ENCODE measurements around the gene TEX12. TPM values are rescaled to one million over a fixed set of nuclear protein-coding genes. Genes with fewer than 3 reads are reported as not detected.

The TEX12 gene
- 0.57 TPM in 1 of 2 replicates, not detected in the other for total RNA-seq

GRCh38 chr11:112167145-112167544 lies at the start of gene TEX12:
Gene TEX12 (plus strand): TSS chr11:112167372. CDS start chr11:112169269, 1,897 bp downstream.
- Mint-ChIP-seq H3K9me3 (no peaks in the 10 kb centered on the region), H3K27me3 (ENCODE audit: low read depth) (peaks cover 9% of the 10 kb centered on the region)

GRCh38 chr11:112118176-112118575 lies 49.0 kb upstream of the TEX12 start:
- intact Hi-C loops (cut with micrococcal nuclease): no loop called here
- H3K27me3 Mint-ChIP-seq (ENCODE audit: low read depth): no peaks in the 10 kb centered on the region
- no peak for DNase-seq (ENCODE audit: low spot score)

More at GRCh38 chr11:112167145-112167544, at the start of gene TEX12:
- H3K36me3 Mint-ChIP-seq (ENCODE audit: low read depth): no peaks in the 10 kb centered on the region
- no peak for DNase-seq (ENCODE audit: low spot score)
- H3K27ac Mint-ChIP-seq: no peak within 1 kb of the TSS
- H3K4me3 Mint-ChIP-seq (ENCODE audit: low read depth): no peak within 1 kb of the TSS
- intact Hi-C loops (cut with micrococcal nuclease): no loop called here
- H3K4me1 Mint-ChIP-seq (ENCODE audit: low read depth): peaks cover 4% of the 10 kb centered on the region

GRCh38 chr11:112121981-112122615 lies 45.1 kb upstream of the TEX12 start:
- Mint-ChIP-seq H3K4me1 (ENCODE audit: low read depth) (peaks cover 13% of the 10 kb centered on the region), H3K9me3 (no peaks in the 10 kb centered on the region), H3K27ac (no peak overlapping the region), H3K4me3 (ENCODE audit: low read depth) (no peak overlapping the region), H3K27me3 (ENCODE audit: low read depth) (peaks cover 4% of the 10 kb centered on the region), H3K36me3 (ENCODE audit: low read depth) (no peaks in the 10 kb centered on the region)
- no peak for DNase-seq (ENCODE audit: low spot score)
- intact Hi-C loops (cut with micrococcal nuclease): no loop called here

More at GRCh38 chr11:112118176-112118575, 49.0 kb upstream of the TEX12 start:
- H3K9me3 Mint-ChIP-seq: no peaks in the 10 kb centered on the region
- no peak overlapping the region for H3K27ac Mint-ChIP-seq
- no peaks in the 10 kb centered on the region for H3K36me3 Mint-ChIP-seq (ENCODE audit: low read depth)
- peaks cover 17% of the 10 kb centered on the region for H3K4me1 Mint-ChIP-seq (ENCODE audit: low read depth)
- H3K4me3 Mint-ChIP-seq (ENCODE audit: low read depth): no peak overlapping the region

- no peak overlapping the region for H3K4me3 Mint-ChIP-seq (ENCODE audit: low read depth)
- H3K4me1 Mint-ChIP-seq (ENCODE audit: low read depth): peaks cover 13% of the 10 kb centered on the region
- H3K9me3 Mint-ChIP-seq: no peaks in the 10 kb centered on the region
- no peak overlapping the region for H3K27ac Mint-ChIP-seq
- H3K36me3 Mint-ChIP-seq (ENCODE audit: low read depth): no peaks in the 10 kb centered on the region
- DNase-seq (ENCODE audit: low spot score): no peak
- peaks cover 4% of the 10 kb centered on the region for H3K27me3 Mint-ChIP-seq (ENCODE audit: low read depth)
- intact Hi-C loops (cut with micrococcal nuclease): no loop called here
These were observed 44.0 kb upstream of the TEX12 start for GRCh38 chr11:112123129-112123528.

GRCh38 chr11:112127056-112127455 lies 40.1 kb upstream of the TEX12 start:
- peaks cover 2% of the 10 kb centered on the region for H3K4me1 Mint-ChIP-seq (ENCODE audit: low read depth)
- DNase-seq (ENCODE audit: low spot score): no peak
- no peaks in the 10 kb centered on the region for H3K36me3 Mint-ChIP-seq (ENCODE audit: low read depth)
- no peak overlapping the region for H3K27ac Mint-ChIP-seq
- peaks cover 4% of the 10 kb centered on the region for H3K27me3 Mint-ChIP-seq (ENCODE audit: low read depth)
- H3K9me3 Mint-ChIP-seq: no peaks in the 10 kb centered on the region
- intact Hi-C loops (cut with micrococcal nuclease): no loop called here
- H3K4me3 Mint-ChIP-seq (ENCODE audit: low read depth): no peak overlapping the region

- Mint-ChIP-seq H3K4me3 (ENCODE audit: low read depth) (no peak overlapping the region), H3K27ac (no peak overlapping the region), H3K4me1 (ENCODE audit: low read depth) (peaks cover 5% of the 10 kb centered on the region), H3K27me3 (ENCODE audit: low read depth) (peaks cover 3% of the 10 kb centered on the region), H3K36me3 (ENCODE audit: low read depth) (no peaks in the 10 kb centered on the region), H3K9me3 (no peaks in the 10 kb centered on the region)
- intact Hi-C loops (cut with micrococcal nuclease): no loop called here
- DNase-seq (ENCODE audit: low spot score): no peak
These were observed 38.6 kb upstream of the TEX12 start for GRCh38 chr11:112128483-112129121.

GRCh38 chr11:112129656-112130055 lies 37.5 kb upstream of the TEX12 start:
- H3K9me3 Mint-ChIP-seq: no peaks in the 10 kb centered on the region
- H3K36me3 Mint-ChIP-seq (ENCODE audit: low read depth): no peaks in the 10 kb centered on the region
- H3K4me3 Mint-ChIP-seq (ENCODE audit: low read depth): no peak overlapping the region
- intact Hi-C loops (cut with micrococcal nuclease): no loop called here
- no peak for DNase-seq (ENCODE audit: low spot score)
- H3K27ac Mint-ChIP-seq: no peak overlapping the region
- no peaks in the 10 kb centered on the region for H3K27me3 Mint-ChIP-seq (ENCODE audit: low read depth)
- peaks cover 5% of the 10 kb centered on the region for H3K4me1 Mint-ChIP-seq (ENCODE audit: low read depth)

GRCh38 chr11:112132737-112133136 lies 34.4 kb upstream of the TEX12 start:
- no peak overlapping the region for H3K27ac Mint-ChIP-seq
- peaks cover 5% of the 10 kb centered on the region for H3K4me1 Mint-ChIP-seq (ENCODE audit: low read depth)
- no peaks in the 10 kb centered on the region for H3K36me3 Mint-ChIP-seq (ENCODE audit: low read depth)
- no peaks in the 10 kb centered on the region for H3K27me3 Mint-ChIP-seq (ENCODE audit: low read depth)
- H3K4me3 Mint-ChIP-seq (ENCODE audit: low read depth): no peak overlapping the region
- DNase-seq (ENCODE audit: low spot score): no peak
- H3K9me3 Mint-ChIP-seq: no peaks in the 10 kb centered on the region
- intact Hi-C loops (cut with micrococcal nuclease): no loop called here

GRCh38 chr11:112134473-112134872 lies 32.7 kb upstream of the TEX12 start:
- no peaks in the 10 kb centered on the region for H3K9me3 Mint-ChIP-seq
- no peaks in the 10 kb centered on the region for H3K36me3 Mint-ChIP-seq (ENCODE audit: low read depth)
- no peak for DNase-seq (ENCODE audit: low spot score)
- no peaks in the 10 kb centered on the region for H3K27me3 Mint-ChIP-seq (ENCODE audit: low read depth)
- H3K4me3 Mint-ChIP-seq (ENCODE audit: low read depth): no peak overlapping the region
- H3K4me1 Mint-ChIP-seq (ENCODE audit: low read depth): peaks cover 5% of the 10 kb centered on the region
- H3K27ac Mint-ChIP-seq: no peak overlapping the region
- intact Hi-C loops (cut with micrococcal nuclease): no loop called here

- Mint-ChIP-seq H3K36me3 (ENCODE audit: low read depth) (peaks cover 2% of the 10 kb centered on the region), H3K27me3 (ENCODE audit: low read depth) (peaks cover 2% of the 10 kb centered on the region), H3K9me3 (peaks cover 7% of the 10 kb centered on the region), H3K4me3 (ENCODE audit: low read depth) (no peak overlapping the region), H3K27ac (no peak overlapping the region), H3K4me1 (ENCODE audit: low read depth) (peaks cover 1% of the 10 kb centered on the region)
- DNase-seq (ENCODE audit: low spot score): no peak
- intact Hi-C loops (cut with micrococcal nuclease): no loop called here
These were observed 23.6 kb upstream of the TEX12 start for GRCh38 chr11:112143597-112143996.

GRCh38 chr11:112150517-112150916 lies 16.7 kb upstream of the TEX12 start:
- Mint-ChIP-seq H3K4me3 (ENCODE audit: low read depth) (no peak overlapping the region), H3K9me3 (no peaks in the 10 kb centered on the region), H3K27me3 (ENCODE audit: low read depth) (no peaks in the 10 kb centered on the region), H3K27ac (no peak overlapping the region), H3K4me1 (ENCODE audit: low read depth) (no peaks in the 10 kb centered on the region), H3K36me3 (ENCODE audit: low read depth) (no peaks in the 10 kb centered on the region)
- intact Hi-C loops (cut with micrococcal nuclease): no loop called here
- no peak for DNase-seq (ENCODE audit: low spot score)

GRCh38 chr11:112156153-112156955 lies 10.8 kb upstream of the TEX12 start:
- no peaks in the 10 kb centered on the region for H3K27me3 Mint-ChIP-seq (ENCODE audit: low read depth)
- intact Hi-C loops (cut with micrococcal nuclease): no loop called here
- no peak overlapping the region for H3K4me3 Mint-ChIP-seq (ENCODE audit: low read depth)
- DNase-seq (ENCODE audit: low spot score): no peak
- peaks cover 5% of the 10 kb centered on the region for H3K4me1 Mint-ChIP-seq (ENCODE audit: low read depth)
- H3K9me3 Mint-ChIP-seq: no peaks in the 10 kb centered on the region
- no peaks in the 10 kb centered on the region for H3K36me3 Mint-ChIP-seq (ENCODE audit: low read depth)
- no peak overlapping the region for H3K27ac Mint-ChIP-seq

Measured in activated T-helper 2 cell treated with anti-CD3 and anti-CD28 coated beads, Interferon-gamma antibody, Interleukin-2, Interleukin-4, amounts not matched to agents 10 μg/mL and 5 μg/mL and 100 μg/mL, durations not matched to agents 14 hours and 24 hours and 36 hours (primary cell).